ENCODE results near the gene CD209.
A peak's percentile ranks its signal among the peaks of the same experiment; 100 is the strongest.
"Not testable (repeated sequence)": the region's sequence is repeated elsewhere in the genome, so short reads cannot be mapped to it uniquely, and the experiment has no call there.

Gene CD209, protein sequence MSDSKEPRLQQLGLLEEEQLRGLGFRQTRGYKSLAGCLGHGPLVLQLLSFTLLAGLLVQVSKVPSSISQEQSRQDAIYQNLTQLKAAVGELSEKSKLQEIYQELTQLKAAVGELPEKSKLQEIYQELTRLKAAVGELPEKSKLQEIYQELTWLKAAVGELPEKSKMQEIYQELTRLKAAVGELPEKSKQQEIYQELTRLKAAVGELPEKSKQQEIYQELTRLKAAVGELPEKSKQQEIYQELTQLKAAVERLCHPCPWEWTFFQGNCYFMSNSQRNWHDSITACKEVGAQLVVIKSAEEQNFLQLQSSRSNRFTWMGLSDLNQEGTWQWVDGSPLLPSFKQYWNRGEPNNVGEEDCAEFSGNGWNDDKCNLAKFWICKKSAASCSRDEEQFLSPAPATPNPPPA

DNA sequence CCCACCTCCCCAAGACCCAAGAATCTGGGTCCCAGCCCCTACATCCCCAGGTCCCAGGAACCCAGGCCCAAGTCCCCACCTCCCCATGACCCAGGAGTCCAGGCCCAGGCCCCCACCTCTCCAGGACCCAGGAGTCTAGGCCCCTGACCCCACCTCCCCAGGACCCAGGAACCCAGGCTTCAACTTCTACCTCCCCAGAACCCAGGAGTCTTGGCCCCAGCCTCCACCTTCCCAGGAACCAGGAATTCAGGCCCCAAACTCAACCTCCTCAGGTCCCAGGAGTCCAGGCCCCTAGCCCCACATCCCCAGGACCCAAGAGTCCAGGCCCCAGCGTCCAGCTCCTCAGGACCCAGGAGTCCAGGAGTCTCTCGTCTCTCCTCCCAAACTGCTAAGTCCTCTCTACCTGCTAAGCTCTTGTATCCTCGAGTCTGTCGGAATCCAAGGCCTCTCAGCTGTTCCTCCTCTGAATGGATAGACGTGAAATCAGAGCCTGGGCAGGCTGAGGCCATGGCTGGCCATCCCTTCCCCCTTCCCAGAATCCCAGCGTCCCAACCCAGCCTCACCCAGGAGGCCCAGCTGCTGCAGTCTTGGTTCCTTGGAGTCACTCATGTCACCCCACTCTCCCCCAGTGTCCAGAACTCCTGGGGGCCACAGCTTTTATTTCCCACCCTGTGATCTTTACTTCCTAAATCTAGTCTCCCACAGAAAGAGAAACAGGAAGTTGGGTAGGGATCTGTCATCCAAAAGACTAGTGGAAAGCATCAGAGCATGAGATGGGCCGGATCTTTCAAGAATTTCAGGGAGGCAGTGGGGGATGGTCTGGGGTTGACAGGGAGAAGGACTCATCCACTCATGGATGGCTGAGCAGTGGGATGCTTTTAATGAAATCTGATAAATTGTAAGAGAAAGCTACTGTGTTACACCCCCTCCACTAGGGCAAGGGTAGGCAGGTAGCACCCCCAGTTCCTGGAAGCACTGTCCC is at the start of gene CD209:
Gene CD209, minus strand, starts transcription at position 632 of the 982 bp plus-strand sequence. Its CDS starts 23 bp downstream, at position 609.
- intact Hi-C loops (cut with DNase I), result no loop called here
- peak in 1 of 10 donors; percentile 64 for DNase-seq

DNA sequence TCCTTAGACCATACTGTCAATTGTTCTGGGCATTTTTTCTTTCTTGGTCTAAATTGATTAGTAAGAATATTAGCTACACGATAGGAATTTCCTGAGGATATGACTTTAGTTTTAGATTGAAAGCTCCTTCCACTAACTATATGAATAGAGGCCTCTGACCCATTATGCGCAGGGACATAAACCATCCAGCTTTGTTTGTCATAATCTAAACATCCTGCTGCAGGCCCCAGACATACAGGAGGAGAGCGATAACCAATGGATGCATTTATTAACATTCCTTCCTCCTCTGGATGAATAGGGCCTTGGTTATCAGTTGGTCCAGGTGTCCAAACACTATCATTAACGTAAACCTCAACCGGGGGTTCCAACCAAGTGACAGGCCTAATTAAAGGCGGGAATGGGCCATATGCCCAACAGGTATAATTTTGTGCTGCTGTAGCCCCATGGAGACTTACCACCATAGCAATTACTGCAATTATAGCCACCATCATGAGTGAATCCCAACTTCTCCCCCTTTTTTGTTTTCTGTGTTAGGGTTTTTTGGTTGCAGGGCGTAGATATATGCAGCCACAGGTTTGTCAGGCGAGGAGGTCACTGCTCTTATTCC is 48.3 kb upstream of the CD209 start:
- no peak for DNase-seq
- intact Hi-C loops (cut with DNase I), result loop anchor here (5.0 kb wide), 1 partner anchor 228 kb away; no protein-coding TSS in a partner anchor

DNA sequence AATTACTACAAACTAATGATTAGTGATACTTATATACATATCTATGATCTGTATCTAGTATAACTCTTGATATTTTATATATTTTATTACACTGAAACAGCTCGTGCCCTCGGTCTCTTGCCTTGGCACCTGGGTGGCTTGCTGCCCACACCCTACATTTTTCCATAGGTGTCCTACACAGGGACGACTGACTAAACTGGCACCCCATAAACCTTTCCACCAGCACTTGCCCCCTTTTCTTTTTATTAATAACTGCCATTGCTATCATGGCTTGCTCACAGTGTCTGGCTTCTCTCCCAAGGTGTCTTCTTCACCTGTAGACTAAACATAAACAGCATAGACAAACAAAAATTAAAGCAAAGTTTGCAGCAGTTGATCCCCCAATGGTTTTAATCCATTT is 46.2 kb upstream of the CD209 start:
- intact Hi-C loops (cut with DNase I), result no loop called here

DNA sequence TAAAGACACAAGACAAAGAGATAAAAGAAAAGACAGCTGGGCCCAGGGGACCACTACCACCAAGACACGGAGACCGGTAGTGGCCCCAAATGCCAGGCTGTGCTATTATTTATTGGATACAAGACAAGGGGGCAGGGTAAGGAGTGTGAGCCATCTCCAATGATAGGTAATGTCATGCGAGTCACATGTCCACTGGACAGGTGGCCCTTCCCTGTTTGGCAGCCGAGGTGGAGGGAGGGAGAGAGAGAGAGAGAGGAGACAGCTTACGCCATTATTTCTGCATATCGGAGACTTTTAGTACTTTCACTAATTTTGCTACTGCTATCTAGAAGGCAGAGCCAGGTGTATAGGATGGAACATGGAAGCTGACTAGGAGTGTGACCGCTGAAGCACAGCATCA is 45.4 kb upstream of the CD209 start:
- intact Hi-C loops (cut with DNase I); DNase-seq: not testable (repeated sequence)

More for the DNA sequence above, 46.2 kb upstream of the CD209 start:
- DNase-seq, result no peak

DNA sequence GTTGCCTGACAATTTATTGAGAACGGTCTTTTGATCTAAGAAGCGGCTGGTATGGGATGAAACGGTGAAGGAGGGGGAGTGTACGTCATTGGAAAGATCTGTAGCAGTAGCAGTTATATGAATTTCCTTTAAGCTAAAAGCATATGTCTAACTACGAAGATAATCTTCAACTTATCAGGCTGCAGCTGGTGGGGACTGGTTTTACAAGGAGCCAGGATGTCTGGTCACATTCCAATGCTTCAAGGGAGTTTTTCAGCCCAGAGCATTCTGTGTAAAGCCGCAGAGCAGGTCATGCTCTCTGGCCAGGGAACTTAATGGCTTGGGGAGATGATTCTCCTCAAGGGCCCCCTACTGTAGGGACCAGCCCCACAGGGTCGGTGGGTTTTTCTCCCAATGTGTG is 44.9 kb upstream of the CD209 start:
- intact Hi-C loops (cut with DNase I), result no loop called here
- DNase-seq, result no peak

DNA sequence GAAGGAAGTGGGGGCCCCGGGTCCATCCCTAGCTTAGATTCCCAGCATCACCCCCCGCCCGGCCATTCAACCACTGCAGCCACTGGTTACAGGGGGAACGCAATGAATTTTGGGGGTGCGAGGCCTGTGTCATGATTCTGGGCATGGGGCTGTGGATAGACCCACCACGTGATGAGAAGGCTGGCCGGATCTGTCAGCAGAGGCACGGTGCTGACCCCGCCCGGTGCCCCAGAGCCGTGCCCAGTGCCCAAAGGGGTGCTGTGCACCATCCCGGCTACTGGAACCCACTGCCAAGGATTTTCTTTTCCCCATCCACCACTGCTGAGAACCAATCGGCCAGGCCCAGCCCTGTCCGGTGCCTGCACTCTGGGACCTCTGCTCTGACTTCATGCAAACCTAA is 43.1 kb upstream of the CD209 start:
- no peak for DNase-seq
- intact Hi-C loops (cut with DNase I), result no loop called here

DNA sequence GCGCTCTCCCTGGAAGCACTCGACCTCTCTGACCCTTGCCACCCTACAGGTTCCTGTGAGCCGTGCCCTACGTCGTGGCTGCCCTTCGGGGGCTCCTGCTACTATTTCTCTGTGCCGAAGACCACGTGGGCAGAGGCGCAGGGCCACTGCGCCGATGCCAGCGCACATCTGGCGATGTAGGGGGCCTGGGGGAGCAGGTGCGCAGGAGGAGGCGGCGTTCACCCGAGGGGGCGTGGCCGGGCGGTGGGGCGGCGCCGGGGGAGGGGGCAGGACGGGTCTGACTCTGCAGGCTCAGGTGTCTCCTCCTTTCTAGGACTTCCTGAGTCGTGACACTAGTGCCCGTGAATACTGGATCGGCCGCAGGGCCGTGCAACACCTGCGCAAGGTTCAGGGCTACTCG is 42.1 kb upstream of the CD209 start:
- no peak for DNase-seq

DNA sequence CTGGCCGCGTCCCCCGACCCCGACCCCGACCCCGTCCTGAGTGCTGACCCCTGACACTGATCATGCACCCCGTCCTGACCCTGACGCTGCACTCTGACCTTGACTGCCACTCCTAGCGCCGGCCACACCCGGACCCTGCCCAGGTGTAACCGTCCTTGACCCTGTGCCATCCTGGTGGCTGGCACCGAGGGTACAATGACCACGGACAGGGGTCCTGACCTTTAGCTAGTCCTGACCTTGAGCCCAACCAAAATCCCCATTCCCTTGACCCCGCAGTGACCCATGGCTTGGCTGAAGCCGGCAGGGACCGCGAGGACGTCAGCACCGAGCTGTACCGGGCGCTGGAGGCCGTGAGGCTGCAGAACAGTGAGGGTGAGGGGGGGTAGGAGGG is 41.6 kb upstream of the CD209 start:
- no peak for DNase-seq
- intact Hi-C loops (cut with DNase I), result no loop called here

More for the DNA sequence above, 42.1 kb upstream of the CD209 start:
- intact Hi-C loops (cut with DNase I), result no loop called here

DNA sequence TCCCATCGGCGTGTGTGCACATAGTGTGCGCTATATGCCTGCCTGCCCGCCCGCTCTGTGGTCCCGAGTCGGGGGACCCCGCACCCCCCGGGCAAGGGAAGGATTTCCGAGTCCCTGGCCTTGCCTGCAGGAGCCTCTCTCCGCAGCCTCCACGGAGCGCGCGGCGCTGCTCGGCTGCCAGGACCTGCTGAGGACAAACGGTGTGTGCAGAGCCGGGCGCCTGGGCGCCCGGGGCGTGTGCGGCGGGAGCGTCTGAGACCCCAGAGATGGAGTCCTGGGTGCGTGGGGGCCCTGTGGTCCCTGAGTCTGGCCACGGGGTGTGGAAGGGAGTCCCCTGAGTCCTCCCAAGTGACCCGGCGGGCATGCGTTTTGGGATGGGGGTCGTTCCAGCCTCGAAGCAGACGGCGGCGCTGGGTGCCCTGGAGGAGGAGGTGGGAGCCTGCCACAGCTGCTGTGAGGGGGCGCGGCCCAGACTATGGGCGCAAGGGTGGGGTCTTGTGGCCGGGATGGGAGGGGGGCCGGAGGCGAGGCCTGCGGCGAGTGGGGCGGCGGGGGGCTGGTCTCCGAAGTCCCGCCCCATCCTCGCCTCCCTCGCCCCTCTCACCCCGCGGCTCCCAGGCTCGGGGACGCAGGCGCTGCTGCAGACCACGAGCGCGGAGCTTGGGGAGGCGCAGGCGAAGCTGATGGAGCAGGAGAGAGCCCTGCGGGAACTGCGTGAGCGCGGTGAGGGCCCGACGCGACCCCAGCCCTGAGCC is 41.0 kb upstream of the CD209 start:
- DNase-seq, result peak in 6 of 10 donors; percentile 5 to 92 (median 54)

DNA sequence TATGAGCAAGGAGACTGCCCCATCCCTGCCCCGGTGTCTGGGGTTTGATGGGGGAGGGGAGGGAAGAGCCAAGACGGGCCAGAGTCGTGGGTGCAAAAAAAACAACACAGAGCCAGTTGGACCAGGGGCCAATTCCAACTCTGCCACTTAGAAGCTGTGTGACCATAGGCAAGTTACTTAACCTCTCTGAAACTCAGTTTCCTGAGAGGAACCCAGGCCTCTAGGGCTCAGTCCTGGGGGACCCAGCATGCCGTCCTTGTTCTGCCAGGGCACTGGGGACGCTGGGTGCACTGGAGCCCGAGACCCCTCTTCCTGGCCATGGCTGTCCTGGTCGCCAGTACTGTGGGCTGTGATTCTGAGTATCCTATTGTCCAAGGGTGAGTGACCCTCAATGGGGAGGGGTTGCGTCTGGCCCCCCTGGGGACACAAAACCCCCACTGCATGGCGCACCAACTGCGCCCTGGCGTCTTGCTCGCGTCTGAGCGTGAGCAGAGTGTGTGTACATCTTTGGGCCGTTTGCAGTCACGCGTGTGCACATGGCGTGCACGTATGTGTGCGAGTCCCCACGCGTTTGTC is 40.4 kb upstream of the CD209 start:
- DNase-seq, result no peak
- intact Hi-C loops (cut with DNase I), result no loop called here

More for the DNA sequence above, 41.0 kb upstream of the CD209 start:
- intact Hi-C loops (cut with DNase I), result no loop called here

DNA sequence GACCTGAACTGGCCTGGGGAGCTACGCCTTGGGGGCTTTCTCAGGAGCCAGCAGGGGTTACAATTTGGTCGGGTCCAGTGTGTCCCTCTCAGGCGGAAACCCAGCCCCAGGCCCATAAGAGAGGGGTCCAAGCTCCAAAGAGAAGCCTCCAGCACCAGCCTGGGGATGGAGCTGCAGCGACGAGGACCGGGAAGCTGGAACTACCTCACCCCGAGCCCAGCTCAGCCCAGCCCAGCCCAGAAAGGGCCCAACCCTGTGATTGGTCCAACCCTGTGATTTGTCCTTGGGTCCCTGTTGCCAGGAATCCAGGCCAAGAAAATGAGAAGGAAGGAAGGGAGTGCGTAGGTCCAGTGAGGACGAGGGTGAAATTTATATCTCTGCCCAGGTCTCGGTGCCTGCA is 39.8 kb upstream of the CD209 start:
- intact Hi-C loops (cut with DNase I), result no loop called here
- DNase-seq, result no peak

DNA sequence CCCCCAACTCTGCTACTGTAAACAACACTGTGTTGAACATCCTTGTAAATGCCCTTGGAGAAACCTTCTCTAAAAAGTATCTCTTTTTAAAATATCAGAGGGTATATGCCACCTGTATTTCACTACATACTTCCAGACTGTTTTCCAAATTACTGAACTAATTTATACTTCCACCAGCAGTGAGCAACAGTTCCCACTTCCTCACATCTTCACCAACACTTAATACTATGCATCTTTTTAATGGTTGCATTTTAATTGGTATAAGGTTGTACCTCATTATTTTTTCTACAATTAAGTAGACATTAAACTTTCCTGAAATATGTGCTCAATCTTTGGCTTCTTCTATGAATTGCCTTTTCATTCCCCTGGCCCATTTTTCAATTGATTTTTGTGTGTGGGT is 37.5 kb upstream of the CD209 start:
- DNase-seq, result no peak
- intact Hi-C loops (cut with DNase I), result no loop called here

DNA sequence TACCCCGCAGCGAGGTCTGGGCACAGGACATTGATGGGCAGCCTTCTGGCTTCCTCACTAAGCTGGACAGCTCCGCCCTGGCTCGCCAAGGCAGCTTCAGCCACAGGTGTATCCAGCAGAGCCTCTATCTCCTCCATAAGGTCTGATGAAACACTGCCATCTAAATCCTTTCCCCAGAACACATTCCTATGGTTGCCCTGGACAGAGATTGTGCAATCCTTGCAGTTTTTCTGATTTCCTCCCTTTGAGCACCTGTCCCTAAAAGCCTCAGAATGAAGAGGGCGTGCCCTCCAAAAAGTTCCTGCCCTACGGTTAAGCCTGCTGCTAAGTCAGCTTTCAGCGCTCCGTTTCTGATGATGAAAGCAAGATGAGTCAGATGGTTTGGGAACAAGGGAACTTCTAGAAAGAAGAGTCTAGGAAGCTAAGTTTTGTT is 36.7 kb upstream of the CD209 start:
- peak in 1 of 10 donors; percentile 49 for DNase-seq
- intact Hi-C loops (cut with DNase I), result no loop called here

DNA sequence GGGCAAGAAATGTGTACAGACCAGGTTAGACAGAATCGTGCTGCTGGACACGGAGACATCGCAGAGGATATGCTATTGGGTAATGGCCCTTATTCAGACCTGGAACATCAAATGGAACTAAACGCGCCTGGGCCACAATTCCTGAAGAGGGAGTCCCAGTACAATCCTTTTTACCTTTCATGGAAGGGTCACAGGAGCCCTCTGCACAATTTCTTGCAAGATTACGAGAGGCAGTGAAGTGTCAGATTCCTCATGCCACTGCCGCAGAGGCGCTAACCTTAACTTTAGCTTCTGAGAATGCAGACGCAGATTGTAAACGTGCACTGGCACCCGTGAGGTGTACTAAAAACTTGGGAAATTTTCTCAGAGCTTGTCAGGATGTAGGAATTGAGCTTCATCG is 33.8 kb upstream of the CD209 start:
- intact Hi-C loops (cut with DNase I), result no loop called here
- no peak for DNase-seq

DNA sequence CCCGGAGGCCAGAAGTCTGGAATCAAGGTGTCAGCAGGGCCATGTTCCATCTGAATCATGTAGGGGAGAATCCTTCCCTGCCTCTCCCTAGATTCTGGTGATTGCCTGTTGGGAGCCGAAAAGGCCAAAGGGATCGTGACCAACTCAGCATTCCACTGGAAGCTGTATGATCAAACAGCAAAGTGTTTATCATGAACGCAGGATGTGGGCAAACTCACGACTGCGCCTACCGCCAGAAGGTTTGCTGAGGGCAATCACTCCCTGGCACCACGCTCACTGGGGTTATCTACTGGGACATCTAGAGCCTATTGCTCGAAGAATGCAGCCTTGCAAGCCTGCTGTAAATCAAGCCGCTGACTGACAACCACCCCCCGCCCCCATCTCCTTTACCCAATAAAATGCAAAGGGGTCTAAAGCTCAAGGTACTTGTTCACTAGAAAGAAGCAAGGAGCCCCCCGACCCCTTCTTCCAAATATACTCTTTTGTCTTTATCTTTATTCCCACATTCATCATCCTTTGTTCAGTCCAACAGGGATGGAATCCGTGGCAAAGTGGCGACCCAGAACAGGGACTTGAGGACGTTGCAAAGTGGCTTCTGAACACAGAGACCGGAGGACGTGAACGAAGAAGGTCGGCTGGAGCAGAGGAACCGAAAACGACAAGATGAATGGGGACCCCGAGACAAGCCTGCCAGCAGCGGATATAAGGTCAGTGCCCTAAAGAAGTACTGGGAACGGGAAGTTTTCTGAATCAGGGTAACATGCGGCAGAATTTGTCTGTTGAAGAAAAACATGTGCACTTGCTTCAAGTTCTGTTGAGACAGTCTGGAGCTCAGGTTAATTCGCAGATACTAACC is 32.5 kb upstream of the CD209 start:
- intact Hi-C loops (cut with DNase I), result no loop called here
- no peak for DNase-seq

DNA sequence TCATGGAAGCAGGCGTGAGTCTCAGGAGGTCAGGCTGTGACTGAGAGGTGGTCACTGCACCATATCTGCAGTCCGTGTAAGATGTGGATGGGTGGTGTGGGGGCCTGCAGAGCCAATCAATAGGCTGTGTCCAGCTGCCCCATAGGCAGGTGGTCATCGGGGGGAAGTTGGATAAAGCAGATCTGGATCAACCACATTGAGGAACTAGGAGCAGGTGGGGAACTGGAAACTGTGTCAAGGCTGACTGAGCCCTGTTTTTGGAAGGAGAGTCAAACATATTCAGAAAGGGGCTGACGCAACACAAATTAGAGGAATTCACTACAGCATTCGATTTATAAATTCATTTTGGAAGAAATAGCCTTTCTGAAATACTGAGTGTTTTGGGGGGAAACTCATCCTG is 30.7 kb upstream of the CD209 start:
- DNase-seq, result no peak
- intact Hi-C loops (cut with DNase I), result no loop called here

DNA sequence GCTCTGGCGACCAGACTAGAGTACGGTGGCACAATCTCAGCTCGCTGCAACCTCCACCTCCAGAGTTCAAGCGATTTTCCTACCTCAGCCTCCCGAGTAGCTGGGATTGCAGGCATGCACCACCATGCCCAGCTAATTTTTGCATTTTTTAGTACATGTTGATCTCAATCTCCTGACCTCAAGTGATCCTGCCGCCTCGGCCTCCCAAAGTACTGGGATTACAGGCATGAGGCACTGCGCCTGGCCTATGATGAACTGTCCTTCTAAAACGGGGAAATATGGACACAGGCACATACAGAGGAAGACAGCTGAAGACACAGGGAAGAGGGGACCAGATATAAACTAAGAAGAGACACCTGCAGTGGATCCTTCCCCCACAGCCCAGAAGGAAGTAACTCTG is 28.4 kb upstream of the CD209 start:
- intact Hi-C loops (cut with DNase I), result no loop called here
- peak in 1 of 10 donors; percentile 50 for DNase-seq

DNA sequence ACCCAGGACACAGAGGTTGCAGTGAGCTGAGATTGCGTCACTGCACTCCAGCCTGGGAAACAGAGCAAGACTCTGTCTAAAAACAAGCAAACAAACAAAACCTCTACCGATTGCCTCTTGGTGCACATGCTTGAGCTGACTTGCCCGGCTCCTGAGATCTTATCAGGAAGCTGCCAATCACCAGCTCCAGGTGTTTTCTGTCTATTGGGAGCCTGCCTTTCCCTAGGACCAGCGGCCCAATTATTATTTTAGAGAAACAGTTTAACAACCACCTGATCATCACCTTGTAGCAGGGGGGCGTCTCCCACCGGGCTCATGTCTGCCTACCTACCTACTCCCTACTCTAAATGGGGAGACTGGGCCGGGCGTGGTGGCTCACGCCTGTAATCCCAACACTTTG is 26.5 kb upstream of the CD209 start:
- no peak for DNase-seq
- intact Hi-C loops (cut with DNase I), result no loop called here

DNA sequence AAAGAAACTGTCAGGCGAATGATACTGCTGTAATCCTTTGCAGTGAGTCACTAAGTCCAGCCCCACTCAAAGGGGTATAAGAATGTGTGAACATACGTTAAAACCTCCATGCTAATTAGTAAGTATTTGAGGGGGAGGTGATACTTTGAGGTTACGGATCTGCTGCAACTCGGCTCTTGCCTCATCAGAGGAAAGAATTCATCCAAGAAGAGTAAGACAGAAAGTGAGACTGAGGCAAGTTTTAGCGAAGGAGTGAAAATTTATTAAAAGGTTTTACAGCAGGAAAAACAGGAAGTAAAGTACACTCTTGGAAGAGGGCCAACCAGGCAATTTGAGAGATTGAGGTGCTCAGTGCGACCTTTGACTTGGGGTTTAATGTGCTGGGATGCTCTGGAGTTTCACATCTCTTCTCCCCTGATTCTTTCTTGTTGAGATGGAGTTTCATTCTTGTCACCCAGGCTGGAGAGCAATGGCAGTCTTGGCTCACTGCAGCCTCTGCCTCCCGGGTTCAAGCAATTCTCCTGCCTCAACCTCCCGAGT is 25.5 kb upstream of the CD209 start:
- intact Hi-C loops (cut with DNase I), result no loop called here
- DNase-seq, result no peak

Data from posterior cingulate gyrus (tissue), 11 donors.